Neutrophil (primary cell): ENCODE results near the gene FAM43A.

ENCODE experiments used
- H3K27ac ChIP-seq: fragments of 200-600 bp; sonication (generic); 2 replicates; pipeline ENCODE4 v1.5.1; 2016; ENCODE audit warnings: mild to moderate bottlenecking, moderate library complexity
- H3K27me3 ChIP-seq: fragments of 200-600 bp; sonication (generic); 2 replicates; pipeline ENCODE4 v1.6.0; 2016; ENCODE audit warnings: mild to moderate bottlenecking
- H3K36me3 ChIP-seq: fragments of 200-600 bp; sonication (generic); 2 replicates; pipeline ENCODE4 v1.5.1; 2017
- H3K4me1 ChIP-seq, 2 experiments: fragments of 200-600 bp in 1 of 2; sonication (generic) in 1 of 2; 1 replicate in 1 of 2; 2 replicates in 1 of 2; pipeline versions ENCODE4 v1.5.1 to v1.6.1; 2013 to 2016; ENCODE audit warnings: low read depth in 1 of 2, low read length in 1 of 2, mild to moderate bottlenecking in 1 of 2, moderate library complexity in 1 of 2; ENCODE audit not compliant: control insufficient read depth in 1 of 2, insufficient read depth in 1 of 2
- H3K4me3 ChIP-seq, 2 experiments: fragments of 200-600 bp in 1 of 2; sonication (generic) in 1 of 2; 1 replicate in 1 of 2; 2 replicates in 1 of 2; pipeline ENCODE4 v1.5.1; 2013 to 2016; ENCODE audit warnings: low read depth in 1 of 2, low read length in 1 of 2, mild to moderate bottlenecking in 1 of 2, moderate library complexity in 1 of 2
- H3K9me3 ChIP-seq: fragments of 200-600 bp; sonication (generic); 2 replicates; pipeline ENCODE4 v1.5.1; 2016
- CTCF ChIP-seq: fragments of 200-600 bp; sonication (generic); IDR thresholded peaks from 2 replicates; pipeline ENCODE4 v1.5.1; 2016; ENCODE audit warnings: antibody characterized with exemption

Gene FAM43A

DNA sequence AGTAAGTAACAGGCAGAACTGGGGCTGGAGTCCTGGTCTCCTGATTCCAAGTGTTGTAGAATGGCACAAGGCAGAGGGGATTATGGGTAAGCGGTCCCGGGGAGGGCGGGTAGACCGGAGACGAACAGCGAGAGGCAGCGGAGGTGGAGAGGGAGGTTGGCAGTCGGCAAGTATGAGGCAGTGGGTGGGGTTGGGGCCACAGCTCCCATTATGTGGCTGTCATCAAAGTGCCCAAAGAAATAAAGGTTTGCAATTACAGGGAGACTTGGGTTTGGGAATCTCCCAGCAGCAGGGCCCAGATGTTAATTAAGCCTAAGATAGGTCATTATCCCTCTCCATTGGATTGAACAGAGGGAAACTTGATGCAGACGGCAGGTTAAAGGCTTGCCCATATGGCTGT lies 16.9 kb downstream of the FAM43A start:
- H3K27me3 ChIP-seq: no peaks in the 10 kb centered on the region
- H3K4me3 ChIP-seq: no peak overlapping the region
- H3K27ac ChIP-seq: no peak overlapping the region
- no peaks in the 10 kb centered on the region for H3K36me3 ChIP-seq
- H3K9me3 ChIP-seq: no peaks in the 10 kb centered on the region
- no peak for TF ChIP-seq CTCF
- H3K4me1 ChIP-seq: no peaks in the 10 kb centered on the region

DNA sequence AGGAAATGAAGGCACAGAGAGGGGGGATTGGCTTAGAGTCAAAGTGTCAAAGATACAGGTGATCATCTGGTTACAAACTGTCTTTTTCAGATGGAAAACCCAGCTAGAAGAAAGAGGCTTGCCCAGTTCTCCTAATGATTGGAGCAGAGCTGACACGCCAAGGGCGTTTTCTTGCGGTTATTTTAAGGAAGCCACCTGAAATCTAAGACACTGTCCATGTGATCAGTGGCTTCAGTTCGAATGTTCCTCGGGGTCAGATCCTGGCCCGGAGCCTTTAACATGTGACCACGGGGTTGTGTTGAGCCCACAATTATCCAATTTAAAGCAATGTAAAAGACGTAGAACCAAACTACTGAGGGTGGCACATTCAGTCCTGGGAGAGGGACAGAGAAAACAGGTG lies 19.5 kb downstream of the FAM43A start:
- H3K9me3 ChIP-seq: no peaks in the 10 kb centered on the region

DNA sequence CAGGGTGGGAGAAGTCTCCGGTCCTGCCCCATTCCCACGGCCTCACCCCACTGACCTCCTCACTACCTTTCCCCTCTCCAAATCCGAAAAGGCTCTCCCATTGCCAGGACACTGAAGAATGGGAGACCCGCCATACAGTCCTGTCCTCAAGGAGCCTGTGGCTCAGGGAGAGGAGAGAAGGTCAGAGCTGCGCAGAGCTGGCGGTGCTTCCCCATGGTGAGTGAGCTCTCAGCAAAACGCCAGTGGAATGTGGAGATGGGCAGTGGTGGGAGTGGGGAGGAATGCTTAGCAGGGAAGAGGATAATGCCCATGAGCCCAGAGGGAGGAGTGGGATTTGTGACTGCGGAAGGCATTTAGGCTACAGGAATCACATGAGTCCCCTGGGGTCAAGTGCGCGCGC lies 20.1 kb downstream of the FAM43A start:
- H3K4me3 ChIP-seq: no peak overlapping the region
- no peaks in the 10 kb centered on the region for H3K9me3 ChIP-seq
- no peak for TF ChIP-seq CTCF
- no peaks in the 10 kb centered on the region for H3K27me3 ChIP-seq
- no peak overlapping the region for H3K27ac ChIP-seq
- H3K4me1 ChIP-seq: no peaks in the 10 kb centered on the region
- no peaks in the 10 kb centered on the region for H3K36me3 ChIP-seq

More for the DNA sequence above, 19.5 kb downstream of the FAM43A start:
- H3K27ac ChIP-seq: no peak overlapping the region
- TF ChIP-seq CTCF: no peak
- H3K36me3 ChIP-seq: no peaks in the 10 kb centered on the region
- no peak overlapping the region for H3K4me3 ChIP-seq
- no peaks in the 10 kb centered on the region for H3K27me3 ChIP-seq
- no peaks in the 10 kb centered on the region for H3K4me1 ChIP-seq

- no peaks in the 10 kb centered on the region for H3K4me1 ChIP-seq
- no peaks in the 10 kb centered on the region for H3K36me3 ChIP-seq
- no peak overlapping the region for H3K27ac ChIP-seq
- no peak overlapping the region for H3K4me3 ChIP-seq
- no peaks in the 10 kb centered on the region for H3K9me3 ChIP-seq
- H3K27me3 ChIP-seq: no peaks in the 10 kb centered on the region
- no peak for TF ChIP-seq CTCF
These were observed 21.5 kb downstream of the FAM43A start for GRCh38 chr3:194707147-194707540.

DNA sequence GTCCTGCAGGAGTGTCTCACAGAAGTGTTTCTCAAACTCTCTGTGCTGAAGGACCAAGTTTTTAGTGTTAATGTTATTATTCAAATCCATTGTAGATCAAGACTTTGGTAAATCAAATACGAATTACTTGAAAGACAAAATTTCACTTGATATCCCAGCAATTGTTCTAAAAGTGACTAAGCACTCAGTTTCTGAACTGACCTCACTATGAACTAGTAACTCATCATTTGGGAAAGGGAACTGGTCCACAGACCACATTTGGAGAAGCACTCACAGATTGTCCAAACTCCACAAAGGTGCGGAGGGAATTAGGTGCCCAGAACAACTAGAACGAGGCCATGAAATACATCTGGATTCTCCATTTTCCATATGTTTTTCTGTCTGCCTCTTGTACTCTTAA lies 25.6 kb downstream of the FAM43A start:
- Histone ChIP-seq H3K9me3 (no peaks in the 10 kb centered on the region), H3K4me1 (no peaks in the 10 kb centered on the region), H3K36me3 (no peaks in the 10 kb centered on the region), H3K27ac (no peak overlapping the region), H3K4me3 (no peak overlapping the region), H3K27me3 (no peaks in the 10 kb centered on the region)
- TF ChIP-seq CTCF: no peak

GRCh38 chr3:194711913-194712312 lies 26.2 kb downstream of the FAM43A start:
- H3K27me3 ChIP-seq: no peaks in the 10 kb centered on the region
- H3K36me3 ChIP-seq: no peaks in the 10 kb centered on the region
- TF ChIP-seq CTCF: no peak
- H3K4me3 ChIP-seq: no peak overlapping the region
- no peak overlapping the region for H3K27ac ChIP-seq
- H3K9me3 ChIP-seq: no peaks in the 10 kb centered on the region
- no peaks in the 10 kb centered on the region for H3K4me1 ChIP-seq
